Mesenchymal stem cell (in vitro differentiated cells and primary cell): Measurements from ENCODE around the gene COL15A1.

Source experiments
- DNase-seq: peaks from one replicate; pipeline ENCODE4 v3.0.0-alpha.2; 2013
- H2AFZ ChIP-seq: one replicate; pipeline ENCODE4 v1.6.1; 2013; ENCODE audit warnings: low read depth, mild to moderate bottlenecking, control low read depth, inconsistent platforms, low read length, moderate library complexity
- H2AK5ac ChIP-seq: 2 replicates; pipeline ENCODE4 v1.6.1; 2013; ENCODE audit warnings: low read length, moderate library complexity, mild to moderate bottlenecking, inconsistent platforms; ENCODE audit not compliant: severe bottlenecking
- H2BK120ac ChIP-seq: one replicate; pipeline ENCODE4 v1.6.1; 2013; ENCODE audit warnings: low read depth, mild to moderate bottlenecking, inconsistent platforms, low read length, moderate library complexity
- H2BK12ac ChIP-seq, 2 experiments: one replicate each; pipeline ENCODE4 v1.6.1; 2013; ENCODE audit warnings: inconsistent platforms in 2 of 2, low read length in 2 of 2, mild to moderate bottlenecking in 2 of 2, moderate library complexity in 2 of 2, control low read depth in 1 of 2
- H2BK15ac ChIP-seq: one replicate; pipeline ENCODE4 v1.6.1; 2013; ENCODE audit warnings: mild to moderate bottlenecking, low read depth, inconsistent platforms; ENCODE audit not compliant: poor library complexity, severe bottlenecking
- H2BK5ac ChIP-seq: 2 replicates; pipeline ENCODE4 v1.6.1; 2013; ENCODE audit warnings: low read depth, mild to moderate bottlenecking, low read length, control low read depth, inconsistent platforms; ENCODE audit not compliant: poor library complexity, severe bottlenecking
- H3K14ac ChIP-seq, 2 experiments: one replicate each; pipeline ENCODE4 v1.6.1; 2013; ENCODE audit warnings: inconsistent platforms in 2 of 2, low read length in 2 of 2, control low read depth in 1 of 2, mild to moderate bottlenecking in 1 of 2, moderate library complexity in 1 of 2
- H3K18ac ChIP-seq, 2 experiments: one replicate each; pipeline ENCODE4 v1.6.1; 2013; ENCODE audit warnings: inconsistent platforms in 2 of 2, low read length in 2 of 2, control low read depth in 1 of 2, low read depth in 1 of 2, mild to moderate bottlenecking in 1 of 2
- H3K23ac ChIP-seq, 2 experiments: one replicate each; pipeline ENCODE4 v1.6.1; 2013; ENCODE audit warnings: inconsistent platforms in 2 of 2, low read length in 2 of 2, mild to moderate bottlenecking in 2 of 2, moderate library complexity in 2 of 2, control low read depth in 1 of 2
- H3K27ac ChIP-seq: 2 replicates; pipeline ENCODE4 v1.5.1; 2013; ENCODE audit warnings: mild to moderate bottlenecking, moderate library complexity, low read length, control low read depth, inconsistent platforms; ENCODE audit not compliant: poor library complexity, severe bottlenecking
- H3K27me3 ChIP-seq, 2 experiments: 2 replicates each; pipeline versions ENCODE4 v1.6.1 to v1.7.0; 2013; ENCODE audit warnings: low read length in 2 of 2, mild to moderate bottlenecking in 2 of 2, moderate library complexity in 2 of 2, control low read depth in 1 of 2, inconsistent platforms in 1 of 2; ENCODE audit not compliant: control insufficient read depth in 1 of 2, insufficient read depth in 1 of 2
- H3K36me3 ChIP-seq, 2 experiments: 2 replicates each; pipeline versions ENCODE4 v1.6.1 to v1.7.0; 2013; ENCODE audit warnings: low read length in 2 of 2, control low read depth in 1 of 2, inconsistent platforms in 1 of 2, low read depth in 1 of 2, mild to moderate bottlenecking in 1 of 2; ENCODE audit not compliant: insufficient read depth in 2 of 2, control insufficient read depth in 1 of 2
- H3K4ac ChIP-seq, 2 experiments: one replicate each; pipeline ENCODE4 v1.6.1; 2013; ENCODE audit warnings: inconsistent platforms in 2 of 2, low read length in 2 of 2, mild to moderate bottlenecking in 2 of 2, moderate library complexity in 2 of 2, control low read depth in 1 of 2, low read depth in 1 of 2
- H3K4me1 ChIP-seq: 2 replicates; pipeline ENCODE4 v1.6.1; 2013; ENCODE audit warnings: low read depth, low read length, control low read depth; ENCODE audit not compliant: control insufficient read depth, insufficient read depth
- H3K4me2 ChIP-seq: 2 replicates; pipeline ENCODE4 v1.6.1; 2013; ENCODE audit warnings: low read length, mild to moderate bottlenecking, inconsistent platforms; ENCODE audit not compliant: poor library complexity, severe bottlenecking
- H3K4me3 ChIP-seq, 2 experiments: 2 replicates each; pipeline versions ENCODE4 v1.5.1 to v1.7.0; 2013; ENCODE audit warnings: low read length in 2 of 2, mild to moderate bottlenecking in 2 of 2, control low read depth in 1 of 2, low read depth in 1 of 2; ENCODE audit not compliant: insufficient read depth in 1 of 2
- H3K79me1 ChIP-seq: replicated peaks from 2 replicates; pipeline ENCODE4 v1.6.1; 2013; ENCODE audit warnings: mild to moderate bottlenecking, control low read depth, low read length, inconsistent platforms; ENCODE audit not compliant: poor library complexity, severe bottlenecking
- H3K9ac ChIP-seq: 2 replicates; pipeline ENCODE4 v1.7.0; 2013; ENCODE audit warnings: mild to moderate bottlenecking, low read length, moderate library complexity
- H3K9me3 ChIP-seq: 2 replicates; pipeline ENCODE4 v1.7.0; 2013; ENCODE audit warnings: mild to moderate bottlenecking, low read length; ENCODE audit not compliant: control insufficient read depth
- H4K8ac ChIP-seq: one replicate; pipeline ENCODE4 v1.6.1; 2013; ENCODE audit warnings: inconsistent platforms, mild to moderate bottlenecking, low read length, moderate library complexity
- H4K91ac ChIP-seq: one replicate; pipeline ENCODE4 v1.6.1; 2013; ENCODE audit warnings: mild to moderate bottlenecking, low read length, inconsistent platforms
- WGBS: methylation state at CpG from one replicate; pipeline ENCODE4 v1.1.7; 2013; ENCODE audit warnings: mixed read lengths; 5-methylcytosine and 5-hydroxymethylcytosine counted together

COL15A1 gene

DNA sequence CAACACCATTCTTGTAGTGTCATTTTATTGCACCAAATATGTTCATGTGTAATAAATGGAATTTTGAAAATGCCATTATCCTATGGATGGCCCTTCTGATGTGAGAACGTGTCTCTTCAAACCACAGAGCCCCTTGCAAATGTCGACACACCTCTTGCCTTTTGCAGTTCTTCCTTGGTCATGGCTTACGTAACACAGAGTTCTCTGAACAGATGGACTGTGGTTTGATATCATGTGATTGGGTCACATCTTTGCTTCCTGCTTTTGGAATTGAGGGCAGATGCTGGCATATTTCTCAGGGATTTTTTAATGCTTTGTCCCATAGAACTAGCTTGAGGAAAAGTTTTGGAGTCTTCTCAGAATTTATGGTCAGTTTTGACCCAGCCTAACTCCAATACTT, 165.8 kb downstream of the COL15A1 start:
- 87% methylated on average over 3 of the region's 3 CpGs for WGBS
- H2AK5ac ChIP-seq = no peak overlapping the region

DNA sequence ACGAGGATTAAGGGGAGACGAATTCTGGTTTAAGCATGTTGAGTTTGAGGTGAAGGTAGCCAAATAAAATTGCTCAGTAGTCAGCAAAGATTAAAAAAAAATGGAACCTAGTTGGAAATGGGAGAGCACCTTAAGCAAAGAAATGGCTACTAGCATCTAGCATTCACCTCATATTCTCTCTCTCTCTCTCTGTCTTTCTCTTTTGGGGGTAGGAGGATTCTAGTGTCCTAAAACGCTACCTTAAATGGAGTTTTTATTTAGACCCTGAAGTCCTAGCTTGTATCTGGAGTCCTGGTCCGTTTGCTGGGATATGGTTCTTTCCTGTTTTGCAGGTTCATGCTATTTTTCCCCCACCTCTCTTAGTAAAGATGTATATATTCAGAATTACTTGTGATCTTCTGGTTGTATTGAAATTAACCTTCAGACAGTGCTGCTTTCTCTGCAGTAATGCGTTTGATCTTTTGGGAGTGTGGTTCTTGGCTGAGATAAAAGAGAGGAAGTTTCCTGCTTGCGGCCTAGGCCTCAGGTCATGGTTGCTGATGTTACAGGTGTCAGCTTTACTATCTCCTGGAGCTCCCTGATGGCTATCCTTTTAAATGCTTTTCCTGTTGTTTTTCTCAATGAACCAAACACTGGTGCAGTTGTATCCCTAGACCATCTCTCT, 169.2 kb downstream of the COL15A1 start:
- no peak overlapping the region for H3K9ac ChIP-seq
- no peak overlapping the region for H2BK12ac ChIP-seq
- H2BK5ac ChIP-seq = no peak overlapping the region
- H3K79me1 ChIP-seq = peaks cover 14% of the 10 kb centered on the region
- no peak overlapping the region for H3K23ac ChIP-seq
- no peak overlapping the region for H3K4me3 ChIP-seq
- no peak overlapping the region for H4K91ac ChIP-seq
- no peak overlapping the region for H4K8ac ChIP-seq
- H3K4ac ChIP-seq = no peak overlapping the region
- no peak overlapping the region for H2BK120ac ChIP-seq
- no peak overlapping the region for H2AK5ac ChIP-seq
- no peak overlapping the region for H2AFZ ChIP-seq
- H3K4me1 ChIP-seq = no peaks in the 10 kb centered on the region
- H2BK15ac ChIP-seq = no peak overlapping the region
- H3K4me2 ChIP-seq = no peak overlapping the region
- H3K27ac ChIP-seq = no peak overlapping the region
- no peak for DNase-seq
- peaks cover 0 to 3% of the 10 kb centered on the region in 2 experiments for H3K36me3 ChIP-seq
- no peaks in the 10 kb centered on the region for H3K9me3 ChIP-seq
- H3K27me3 ChIP-seq = no peaks in the 10 kb centered on the region
- H3K14ac ChIP-seq = no peak overlapping the region
- 84% methylated on average over 4 of the region's 6 CpGs for WGBS
- H3K18ac ChIP-seq = no peak overlapping the region

More for the DNA sequence above, 165.8 kb downstream of the COL15A1 start:
- peaks cover under 1% of the 10 kb centered on the region for H3K4me1 ChIP-seq
- no peaks in the 10 kb centered on the region for H3K9me3 ChIP-seq
- no peak overlapping the region for H2AFZ ChIP-seq
- peaks cover 10% of the 10 kb centered on the region for H3K79me1 ChIP-seq
- no peak overlapping the region for H2BK15ac ChIP-seq
- no peak overlapping the region for H4K8ac ChIP-seq
- no peak overlapping the region for H3K27ac ChIP-seq
- no peak overlapping the region for H2BK12ac ChIP-seq
- peak; percentile 76 for DNase-seq
- no peak overlapping the region for H2BK120ac ChIP-seq
- H3K4me3 ChIP-seq = no peak overlapping the region
- H4K91ac ChIP-seq = no peak overlapping the region
- H3K4me2 ChIP-seq = no peak overlapping the region
- no peaks in the 10 kb centered on the region for H3K27me3 ChIP-seq
- peaks cover 0 to 3% of the 10 kb centered on the region in 2 experiments for H3K36me3 ChIP-seq
- H3K9ac ChIP-seq = no peak overlapping the region
- H3K4ac ChIP-seq = no peak overlapping the region
- H3K18ac ChIP-seq = no peak overlapping the region
- H3K14ac ChIP-seq = no peak overlapping the region
- no peak overlapping the region for H3K23ac ChIP-seq
- H2BK5ac ChIP-seq = no peak overlapping the region

DNA sequence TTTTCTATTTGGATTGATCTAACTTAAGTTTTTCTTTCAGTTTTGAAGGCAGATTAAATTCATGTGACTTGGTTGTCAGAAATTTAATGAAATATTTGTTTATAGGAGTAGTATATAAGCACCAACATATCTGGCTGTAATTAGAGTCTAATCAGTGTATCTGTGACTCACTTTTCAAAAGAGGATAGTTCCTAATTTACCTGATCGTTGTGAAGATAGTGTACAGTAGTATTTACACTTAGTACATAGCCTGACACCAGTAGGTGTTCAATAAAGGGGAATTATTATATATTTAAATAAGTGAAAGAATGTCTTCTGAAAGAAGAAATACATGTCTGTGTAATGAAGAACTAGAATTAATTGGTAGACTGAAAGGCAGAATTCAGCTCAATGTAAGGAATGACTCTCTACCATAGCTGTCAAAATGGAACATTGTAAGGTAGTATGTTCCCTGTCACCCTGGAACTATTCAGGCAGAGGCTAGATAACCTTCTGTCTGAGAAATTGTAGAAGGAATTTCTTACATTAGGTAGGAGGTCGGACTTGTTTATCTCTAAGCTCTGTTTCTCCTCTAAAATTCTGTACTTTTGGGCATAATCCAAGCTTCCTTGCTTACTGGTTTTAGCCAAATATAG, 169.8 kb downstream of the COL15A1 start:
- Histone ChIP-seq H3K79me1 (peaks cover 15% of the 10 kb centered on the region), H2AFZ (no peak overlapping the region)

DNA sequence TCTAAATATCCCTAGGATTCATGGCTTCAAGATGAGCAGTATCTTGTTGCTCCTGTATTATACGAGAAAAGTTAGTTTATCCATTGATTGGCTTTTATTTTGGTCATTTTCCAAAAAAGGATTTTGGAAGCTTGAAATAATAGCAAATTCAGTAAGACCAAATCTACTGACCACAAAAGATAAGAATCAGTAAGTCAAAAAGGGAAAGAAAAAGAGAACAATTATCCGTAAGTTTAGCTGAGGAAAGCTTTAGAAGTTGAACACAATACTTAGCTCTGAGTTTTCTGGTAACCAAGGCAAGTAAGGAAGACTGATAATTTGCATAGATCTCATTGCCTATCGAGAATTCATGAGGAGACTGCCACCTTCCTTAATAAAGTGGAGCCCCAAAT, 170.3 kb downstream of the COL15A1 start:
- Histone ChIP-seq H3K9me3 (no peaks in the 10 kb centered on the region), H2AK5ac (no peak overlapping the region), H3K23ac (no peak overlapping the region), H3K4me1 (no peaks in the 10 kb centered on the region), H3K36me3 (peaks cover 0 to 3% of the 10 kb centered on the region in 2 experiments), H4K8ac (no peak overlapping the region), H3K27me3 (no peaks in the 10 kb centered on the region), H2BK12ac (no peak overlapping the region), H2BK120ac (no peak overlapping the region), H2BK15ac (no peak overlapping the region), H3K27ac (no peak overlapping the region), H4K91ac (no peak overlapping the region), H3K4ac (no peak overlapping the region), H3K4me2 (no peak overlapping the region), H3K9ac (no peak overlapping the region), H3K4me3 (no peak overlapping the region), H3K14ac (no peak overlapping the region), H2AFZ (no peak overlapping the region), H3K18ac (no peak overlapping the region), H2BK5ac (no peak overlapping the region), H3K79me1 (peaks cover 18% of the 10 kb centered on the region)
- WGBS = 100% methylated on average over 3 of the region's 3 CpGs
- no peak for DNase-seq

More for the DNA sequence above, 169.8 kb downstream of the COL15A1 start:
- Histone ChIP-seq H4K91ac (no peak overlapping the region), H2BK5ac (no peak overlapping the region), H3K18ac (no peak overlapping the region), H3K4me2 (no peak overlapping the region), H3K36me3 (peaks cover 0 to 3% of the 10 kb centered on the region in 2 experiments), H2BK120ac (no peak overlapping the region), H3K9me3 (no peaks in the 10 kb centered on the region), H3K4ac (no peak overlapping the region), H3K23ac (no peak overlapping the region), H3K4me1 (no peaks in the 10 kb centered on the region), H2BK12ac (no peak overlapping the region), H3K14ac (no peak overlapping the region), H3K4me3 (no peak overlapping the region), H2AK5ac (no peak overlapping the region), H3K9ac (no peak overlapping the region), H2BK15ac (no peak overlapping the region), H3K27ac (no peak overlapping the region), H3K27me3 (no peaks in the 10 kb centered on the region), H4K8ac (no peak overlapping the region)
- DNase-seq = no peak
- no CpG with 5 or more reads among the region's 2 CpGs for WGBS
